Esophagus squamous epithelium (tissue), 4 donors: Measurements from ENCODE around the gene TTYH3.

Source experiments
- POLR2A ChIP-seq, 4 donors: fragments of 450-650 bp; IDR thresholded peaks; one replicate each; pipeline ENCODE4 v1.6.1; 2017; ENCODE audit warnings: antibody characterized with exemption in 4 of 4, mild to moderate bottlenecking in 4 of 4, moderate library complexity in 3 of 4
- TF ChIP-seq, protein P1 (sequence below), 6 experiments: fragments of 450-650 bp in 4 of 6; fragments of 200-600 bp in 2 of 6; sonication (generic) in 2 of 6; IDR thresholded peaks; one replicate each; pipeline ENCODE4 v1.5.1; 2016 to 2019; ENCODE audit warnings: antibody characterized with exemption in 6 of 6, mild to moderate bottlenecking in 4 of 6, moderate library complexity in 4 of 6

GRCh38 chr7:2710901-2711551, 79.2 kb downstream of the TTYH3 start:
- TF ChIP-seq, protein P1, sequence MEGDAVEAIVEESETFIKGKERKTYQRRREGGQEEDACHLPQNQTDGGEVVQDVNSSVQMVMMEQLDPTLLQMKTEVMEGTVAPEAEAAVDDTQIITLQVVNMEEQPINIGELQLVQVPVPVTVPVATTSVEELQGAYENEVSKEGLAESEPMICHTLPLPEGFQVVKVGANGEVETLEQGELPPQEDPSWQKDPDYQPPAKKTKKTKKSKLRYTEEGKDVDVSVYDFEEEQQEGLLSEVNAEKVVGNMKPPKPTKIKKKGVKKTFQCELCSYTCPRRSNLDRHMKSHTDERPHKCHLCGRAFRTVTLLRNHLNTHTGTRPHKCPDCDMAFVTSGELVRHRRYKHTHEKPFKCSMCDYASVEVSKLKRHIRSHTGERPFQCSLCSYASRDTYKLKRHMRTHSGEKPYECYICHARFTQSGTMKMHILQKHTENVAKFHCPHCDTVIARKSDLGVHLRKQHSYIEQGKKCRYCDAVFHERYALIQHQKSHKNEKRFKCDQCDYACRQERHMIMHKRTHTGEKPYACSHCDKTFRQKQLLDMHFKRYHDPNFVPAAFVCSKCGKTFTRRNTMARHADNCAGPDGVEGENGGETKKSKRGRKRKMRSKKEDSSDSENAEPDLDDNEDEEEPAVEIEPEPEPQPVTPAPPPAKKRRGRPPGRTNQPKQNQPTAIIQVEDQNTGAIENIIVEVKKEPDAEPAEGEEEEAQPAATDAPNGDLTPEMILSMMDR (IDR thresholded peaks at IDR 0.05): no peak
- TF ChIP-seq POLR2A (IDR thresholded peaks at IDR 0.05): no peak
